ENCODE results near the gene ATF6.

Gene ATF6

DNA sequence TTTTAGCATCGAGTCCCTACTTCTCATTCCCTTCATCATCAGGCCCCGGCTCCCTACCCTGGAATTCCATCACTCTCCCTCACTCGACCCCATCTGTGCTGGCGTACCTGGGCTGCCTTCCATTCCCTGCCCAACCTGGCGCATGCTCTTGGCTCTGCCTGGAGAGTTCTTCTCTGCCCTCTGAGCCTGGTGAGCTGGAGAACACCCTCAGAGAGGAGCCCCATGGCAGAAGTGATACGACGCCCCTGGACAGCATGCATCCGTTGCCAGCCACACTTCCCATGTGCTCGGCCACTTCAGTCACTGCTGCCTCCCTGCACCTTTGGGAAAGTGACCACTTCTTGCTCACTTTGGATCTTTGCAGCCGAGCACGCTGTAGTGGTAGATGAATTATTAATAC, 227.5 kb downstream of the ATF6 start:
- ATAC-seq (ENCODE audit: low read depth) (no peak), DNase-seq (ENCODE audit: low spot score) (no peak)
- no peak overlapping the region for H3K27ac ChIP-seq (ENCODE audit: poor library complexity, severe bottlenecking)
- TF ChIP-seq, protein P1, sequence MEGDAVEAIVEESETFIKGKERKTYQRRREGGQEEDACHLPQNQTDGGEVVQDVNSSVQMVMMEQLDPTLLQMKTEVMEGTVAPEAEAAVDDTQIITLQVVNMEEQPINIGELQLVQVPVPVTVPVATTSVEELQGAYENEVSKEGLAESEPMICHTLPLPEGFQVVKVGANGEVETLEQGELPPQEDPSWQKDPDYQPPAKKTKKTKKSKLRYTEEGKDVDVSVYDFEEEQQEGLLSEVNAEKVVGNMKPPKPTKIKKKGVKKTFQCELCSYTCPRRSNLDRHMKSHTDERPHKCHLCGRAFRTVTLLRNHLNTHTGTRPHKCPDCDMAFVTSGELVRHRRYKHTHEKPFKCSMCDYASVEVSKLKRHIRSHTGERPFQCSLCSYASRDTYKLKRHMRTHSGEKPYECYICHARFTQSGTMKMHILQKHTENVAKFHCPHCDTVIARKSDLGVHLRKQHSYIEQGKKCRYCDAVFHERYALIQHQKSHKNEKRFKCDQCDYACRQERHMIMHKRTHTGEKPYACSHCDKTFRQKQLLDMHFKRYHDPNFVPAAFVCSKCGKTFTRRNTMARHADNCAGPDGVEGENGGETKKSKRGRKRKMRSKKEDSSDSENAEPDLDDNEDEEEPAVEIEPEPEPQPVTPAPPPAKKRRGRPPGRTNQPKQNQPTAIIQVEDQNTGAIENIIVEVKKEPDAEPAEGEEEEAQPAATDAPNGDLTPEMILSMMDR (IDR thresholded peaks at IDR 0.05; ENCODE audit: poor library complexity, severe bottlenecking) = no peak
- no peaks in the 10 kb centered on the region for H3K9me3 ChIP-seq (ENCODE audit: severe bottlenecking)
- H3K4me3 ChIP-seq (ENCODE audit: severe bottlenecking) = no peak overlapping the region
- no peaks in the 10 kb centered on the region for H3K4me1 ChIP-seq (ENCODE audit: insufficient read depth, poor library complexity, severe bottlenecking)
- H3K27me3 ChIP-seq (ENCODE audit: insufficient read depth, poor library complexity, severe bottlenecking) = no peaks in the 10 kb centered on the region
- no peaks in the 10 kb centered on the region for H3K36me3 ChIP-seq (ENCODE audit: low read depth)

DNA sequence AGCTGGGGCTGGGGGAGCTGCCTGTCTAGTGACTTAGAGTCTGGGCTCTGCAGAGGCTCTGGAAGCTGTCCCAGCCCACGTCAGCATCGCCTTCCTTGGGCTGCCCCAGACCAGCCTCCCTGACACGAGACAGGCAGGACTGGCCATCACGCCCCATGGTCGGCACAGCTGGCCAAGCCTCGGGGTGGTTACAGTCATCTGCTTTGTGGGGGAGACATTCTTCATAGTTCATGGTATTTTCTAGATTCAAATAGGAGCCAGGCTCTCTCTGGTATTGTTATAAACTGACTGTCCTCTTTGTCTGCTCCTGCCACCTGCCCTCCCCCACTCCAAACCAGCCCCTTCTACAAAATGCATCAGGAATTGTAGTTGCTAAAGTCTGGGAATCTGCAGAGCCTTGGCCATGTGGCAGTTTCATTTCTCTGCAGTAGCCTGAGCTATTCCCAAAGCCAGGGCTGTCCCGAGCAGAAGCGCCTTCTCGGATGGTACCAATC, 228.1 kb downstream of the ATF6 start:
- TF ChIP-seq, protein P1 (IDR thresholded peaks at IDR 0.05; ENCODE audit: poor library complexity, severe bottlenecking) = no peak
- H3K4me3 ChIP-seq (ENCODE audit: severe bottlenecking) = no peak overlapping the region
- H3K9me3 ChIP-seq (ENCODE audit: severe bottlenecking) = no peaks in the 10 kb centered on the region
- no peaks in the 10 kb centered on the region for H3K36me3 ChIP-seq (ENCODE audit: low read depth)
- no peak for ATAC-seq (ENCODE audit: low read depth)
- H3K4me1 ChIP-seq (ENCODE audit: insufficient read depth, poor library complexity, severe bottlenecking) = no peaks in the 10 kb centered on the region
- DNase-seq (ENCODE audit: low spot score) = no peak
- no peak overlapping the region for H3K27ac ChIP-seq (ENCODE audit: poor library complexity, severe bottlenecking)
- H3K27me3 ChIP-seq (ENCODE audit: insufficient read depth, poor library complexity, severe bottlenecking) = no peaks in the 10 kb centered on the region

- TF ChIP-seq, protein P1 (IDR thresholded peaks at IDR 0.05; ENCODE audit: poor library complexity, severe bottlenecking) = no peak
- H3K27me3 ChIP-seq (ENCODE audit: insufficient read depth, poor library complexity, severe bottlenecking) = no peaks in the 10 kb centered on the region
- ATAC-seq (ENCODE audit: low read depth) = no peak
Measured at GRCh38 chr1:161997152-161997551, 231.0 kb downstream of the ATF6 start.

GRCh38 chr1:161998811-161999210, 232.7 kb downstream of the ATF6 start:
- no peaks in the 10 kb centered on the region for H3K9me3 ChIP-seq (ENCODE audit: severe bottlenecking)
- TF ChIP-seq, protein P1 (IDR thresholded peaks at IDR 0.05; ENCODE audit: poor library complexity, severe bottlenecking) = no peak
- ATAC-seq (ENCODE audit: low read depth) (no peak), DNase-seq (ENCODE audit: low spot score) (no peak)
- peaks cover 11% of the 10 kb centered on the region for H3K4me1 ChIP-seq (ENCODE audit: insufficient read depth, poor library complexity, severe bottlenecking)
- no peak overlapping the region for H3K4me3 ChIP-seq (ENCODE audit: severe bottlenecking)
- no peaks in the 10 kb centered on the region for H3K27me3 ChIP-seq (ENCODE audit: insufficient read depth, poor library complexity, severe bottlenecking)
- no peak overlapping the region for H3K27ac ChIP-seq (ENCODE audit: poor library complexity, severe bottlenecking)
- H3K36me3 ChIP-seq (ENCODE audit: low read depth) = no peaks in the 10 kb centered on the region

More at GRCh38 chr1:161997152-161997551, 231.0 kb downstream of the ATF6 start:
- no peak for DNase-seq (ENCODE audit: low spot score)
- Histone ChIP-seq H3K4me3 (ENCODE audit: severe bottlenecking) (no peak overlapping the region), H3K4me1 (ENCODE audit: insufficient read depth, poor library complexity, severe bottlenecking) (no peaks in the 10 kb centered on the region), H3K27ac (ENCODE audit: poor library complexity, severe bottlenecking) (no peak overlapping the region), H3K9me3 (ENCODE audit: severe bottlenecking) (no peaks in the 10 kb centered on the region), H3K36me3 (ENCODE audit: low read depth) (no peaks in the 10 kb centered on the region)

DNA sequence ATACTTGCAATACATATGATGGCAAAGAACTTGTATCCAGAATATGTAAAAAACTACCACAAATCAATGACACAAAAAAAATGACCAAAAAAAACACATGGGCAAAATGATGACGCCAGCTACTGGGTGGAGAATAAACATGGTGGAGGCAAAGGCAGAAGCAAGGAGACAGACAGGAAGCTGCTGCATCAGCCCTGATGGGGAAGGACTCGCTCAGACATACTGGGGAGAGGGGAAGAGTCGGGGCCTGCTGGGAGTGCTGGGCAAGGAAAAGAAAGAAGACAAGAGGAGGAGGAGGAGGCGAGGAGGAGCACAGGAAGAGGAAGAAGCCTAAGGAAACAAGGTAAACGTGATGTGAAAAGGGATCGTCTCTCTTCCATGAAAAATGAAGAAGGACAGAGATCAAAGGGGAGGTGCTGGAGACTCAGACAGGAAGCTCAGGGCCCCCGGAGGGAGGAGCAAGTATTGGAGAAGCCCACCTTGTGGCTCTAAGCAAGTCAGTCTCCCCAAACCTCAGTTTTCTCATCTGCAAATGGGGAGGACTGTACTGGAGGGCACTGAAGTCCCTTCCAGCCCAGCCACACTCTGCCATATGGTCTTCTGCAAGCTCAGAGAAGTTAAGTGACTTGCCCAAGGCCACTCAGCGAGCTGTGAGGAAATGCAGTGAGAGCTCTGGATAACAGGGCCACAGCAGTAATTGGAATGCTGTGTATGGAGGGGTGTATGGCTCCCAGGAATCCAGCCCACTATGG, 233.4 kb downstream of the ATF6 start:
- DNase-seq (ENCODE audit: low spot score) (no peak), ATAC-seq (ENCODE audit: low read depth) (no peak)
- Histone ChIP-seq H3K27me3 (ENCODE audit: insufficient read depth, poor library complexity, severe bottlenecking) (no peaks in the 10 kb centered on the region), H3K4me1 (ENCODE audit: insufficient read depth, poor library complexity, severe bottlenecking) (peaks cover 16% of the 10 kb centered on the region), H3K36me3 (ENCODE audit: low read depth) (no peaks in the 10 kb centered on the region), H3K9me3 (ENCODE audit: severe bottlenecking) (no peaks in the 10 kb centered on the region), H3K27ac (ENCODE audit: poor library complexity, severe bottlenecking) (no peak overlapping the region), H3K4me3 (ENCODE audit: severe bottlenecking) (no peak overlapping the region)
- TF ChIP-seq, protein P1 (IDR thresholded peaks at IDR 0.05; ENCODE audit: poor library complexity, severe bottlenecking) = no peak

Data from RWPE2 (cell line).